GM12874 (cell line): ENCODE data around the gene SH2D1B.

Experiments used
- TF ChIP-seq, protein P1 (sequence below): IDR thresholded peaks from 2 replicates; pipeline ENCODE4 v1.5.1; 2011; ENCODE audit warnings: low read depth, mild to moderate bottlenecking, control low read depth, low read length, moderate library complexity; ENCODE audit not compliant: insufficient read depth

Gene SH2D1B

GRCh38 chr1:162412002-162412401, at the start of gene SH2D1B:
Gene SH2D1B, minus strand, starts transcription at chr1:162412136. Its CDS starts 120 bp downstream, at chr1:162412016.
- TF ChIP-seq, protein P1, sequence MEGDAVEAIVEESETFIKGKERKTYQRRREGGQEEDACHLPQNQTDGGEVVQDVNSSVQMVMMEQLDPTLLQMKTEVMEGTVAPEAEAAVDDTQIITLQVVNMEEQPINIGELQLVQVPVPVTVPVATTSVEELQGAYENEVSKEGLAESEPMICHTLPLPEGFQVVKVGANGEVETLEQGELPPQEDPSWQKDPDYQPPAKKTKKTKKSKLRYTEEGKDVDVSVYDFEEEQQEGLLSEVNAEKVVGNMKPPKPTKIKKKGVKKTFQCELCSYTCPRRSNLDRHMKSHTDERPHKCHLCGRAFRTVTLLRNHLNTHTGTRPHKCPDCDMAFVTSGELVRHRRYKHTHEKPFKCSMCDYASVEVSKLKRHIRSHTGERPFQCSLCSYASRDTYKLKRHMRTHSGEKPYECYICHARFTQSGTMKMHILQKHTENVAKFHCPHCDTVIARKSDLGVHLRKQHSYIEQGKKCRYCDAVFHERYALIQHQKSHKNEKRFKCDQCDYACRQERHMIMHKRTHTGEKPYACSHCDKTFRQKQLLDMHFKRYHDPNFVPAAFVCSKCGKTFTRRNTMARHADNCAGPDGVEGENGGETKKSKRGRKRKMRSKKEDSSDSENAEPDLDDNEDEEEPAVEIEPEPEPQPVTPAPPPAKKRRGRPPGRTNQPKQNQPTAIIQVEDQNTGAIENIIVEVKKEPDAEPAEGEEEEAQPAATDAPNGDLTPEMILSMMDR: no peak

- TF ChIP-seq, protein P1: no peak
Observed at GRCh38 chr1:162458236-162458635, 46.3 kb upstream of the SH2D1B start.

DNA sequence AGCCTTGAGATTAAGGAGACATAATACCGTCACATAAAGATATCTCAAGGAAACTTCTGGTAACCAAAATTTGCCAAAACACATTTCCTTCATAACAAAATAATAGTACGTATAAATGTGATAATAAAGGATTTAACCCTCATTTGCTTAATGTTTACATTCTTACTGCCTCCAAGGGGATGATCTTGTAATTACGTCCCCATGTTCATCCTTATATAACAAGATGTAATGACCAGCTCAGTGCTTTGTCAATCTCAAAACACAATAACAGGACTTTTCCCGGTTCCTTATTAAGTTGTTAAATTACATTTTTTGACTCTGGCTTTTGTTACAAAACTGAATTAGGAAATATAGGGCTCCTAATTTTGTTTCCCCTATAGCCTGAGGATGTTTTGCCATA, 44.4 kb upstream of the SH2D1B start:
- TF ChIP-seq, protein P1: no peak

DNA sequence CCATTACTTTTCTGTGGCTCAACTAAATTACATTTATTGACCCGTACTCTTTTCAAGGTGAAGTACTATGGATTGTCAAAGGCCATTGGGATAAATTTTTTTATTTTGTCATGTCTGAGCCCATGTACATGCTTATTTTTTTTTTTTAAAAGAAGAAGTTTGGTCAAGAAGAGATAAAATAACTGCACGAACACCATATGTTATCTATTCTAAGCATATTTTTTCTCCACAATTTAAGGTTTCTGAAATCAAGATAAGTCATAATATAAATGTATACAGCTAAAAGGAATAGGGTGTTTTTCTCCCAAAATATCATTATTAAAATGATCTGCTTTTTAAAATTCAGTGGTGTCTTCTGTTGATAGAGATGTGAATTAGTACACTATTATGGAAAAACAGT, 35.0 kb upstream of the SH2D1B start:
- TF ChIP-seq, protein P1: no peak

DNA sequence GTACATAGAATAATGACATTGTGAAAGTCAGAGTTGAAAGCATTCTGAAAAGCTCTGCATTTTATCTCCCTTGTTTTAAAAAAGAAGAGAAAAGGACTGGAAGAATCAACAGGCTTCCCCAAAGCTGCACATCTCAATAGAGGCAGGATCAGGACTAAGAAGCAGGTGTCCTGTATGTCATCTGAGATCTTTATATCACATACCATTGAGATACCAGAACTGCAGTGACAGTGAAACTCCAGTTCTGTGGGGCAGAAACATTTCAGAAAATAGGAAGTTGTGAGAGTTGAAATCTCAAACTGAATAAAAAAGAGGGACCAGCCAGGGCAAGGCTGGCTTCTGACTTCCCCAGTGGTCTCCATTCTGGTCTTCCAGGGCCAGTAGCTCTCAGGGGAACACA, 33.0 kb upstream of the SH2D1B start:
- TF ChIP-seq, protein P1: no peak

DNA sequence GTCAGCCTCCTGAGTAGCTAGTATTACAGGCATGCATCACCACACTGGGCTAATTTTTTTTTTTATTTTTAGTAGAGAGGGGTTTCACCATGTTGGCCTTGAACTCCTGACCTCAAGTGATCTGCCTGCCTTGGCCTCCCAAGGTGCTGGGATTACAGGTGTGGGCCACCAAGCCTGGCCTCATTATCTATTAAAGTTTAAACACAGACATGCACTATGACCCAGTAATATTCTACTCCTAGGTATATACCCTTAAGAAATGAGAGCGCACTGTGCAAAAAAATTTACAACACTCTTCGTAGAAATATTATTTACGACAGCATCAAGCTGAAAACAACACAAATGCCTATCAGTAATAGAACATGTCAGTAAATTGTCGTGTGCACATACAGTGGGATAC, 18.6 kb upstream of the SH2D1B start:
- TF ChIP-seq, protein P1: no peak

DNA sequence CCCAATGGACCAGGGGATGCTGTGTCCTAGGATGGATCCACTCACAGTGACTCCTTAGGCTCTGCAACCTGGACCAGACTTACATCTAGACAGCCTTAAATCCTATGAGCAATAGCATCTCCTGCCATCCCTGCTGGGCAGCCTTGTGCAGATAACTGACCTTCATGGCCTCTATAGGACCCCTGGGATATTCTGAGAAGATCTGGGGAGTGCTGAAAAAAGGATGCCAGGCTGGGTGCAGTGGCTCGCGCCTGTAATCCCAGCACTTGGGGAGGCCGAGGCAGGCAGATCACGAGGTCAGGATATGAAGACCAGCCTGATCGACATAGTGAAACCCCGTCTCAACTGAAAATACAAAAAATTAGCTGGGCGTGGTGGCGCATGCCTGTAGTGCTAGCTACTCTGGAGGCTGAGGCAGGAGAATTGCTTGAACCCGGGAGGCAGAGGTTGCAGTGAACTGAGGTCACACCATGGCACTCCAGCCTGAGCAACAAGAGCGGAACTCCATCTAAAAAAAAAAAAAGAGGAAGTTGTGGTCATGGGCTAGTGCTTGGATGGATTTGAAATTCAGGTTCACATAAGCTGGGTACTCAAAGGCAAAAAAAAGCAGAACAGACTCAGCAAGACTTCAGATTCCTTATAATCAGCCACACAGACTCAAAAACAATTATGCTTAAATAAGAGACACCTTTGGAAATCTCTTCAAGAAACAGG, 10.9 kb upstream of the SH2D1B start:
- TF ChIP-seq, protein P1: no peak
